NB4 (cell line): ENCODE data around the gene UBA52.

Experiments used
- DNase-seq: peaks from one replicate; pipeline ENCODE4 v3.0.0; 2010; ENCODE audit warnings: low read depth
- H3K4me3 ChIP-seq: one replicate; pipeline ENCODE4 v1.5.1; 2011; ENCODE audit warnings: mild to moderate bottlenecking, low read depth, low read length, moderate library complexity
- MYC ChIP-seq: IDR thresholded peaks from 2 replicates; pipeline ENCODE4 v1.6.1; 2011; ENCODE audit warnings: low read depth, low read length
- POLR2A ChIP-seq: IDR thresholded peaks from 2 replicates; pipeline ENCODE4 v1.6.1; 2011; ENCODE audit warnings: mild to moderate bottlenecking; ENCODE audit not compliant: insufficient read length; ENCODE audit errors: extremely low read depth
- TF ChIP-seq, protein P1 (sequence below): IDR thresholded peaks from one replicate; pipeline ENCODE4 v1.5.1; 2012; ENCODE audit warnings: low read depth, low read length
- TF ChIP-seq, protein P2 (sequence below): IDR thresholded peaks from 2 replicates; pipeline ENCODE4 v1.6.1; 2011; ENCODE audit warnings: low read depth, low read length

The UBA52 gene

DNA sequence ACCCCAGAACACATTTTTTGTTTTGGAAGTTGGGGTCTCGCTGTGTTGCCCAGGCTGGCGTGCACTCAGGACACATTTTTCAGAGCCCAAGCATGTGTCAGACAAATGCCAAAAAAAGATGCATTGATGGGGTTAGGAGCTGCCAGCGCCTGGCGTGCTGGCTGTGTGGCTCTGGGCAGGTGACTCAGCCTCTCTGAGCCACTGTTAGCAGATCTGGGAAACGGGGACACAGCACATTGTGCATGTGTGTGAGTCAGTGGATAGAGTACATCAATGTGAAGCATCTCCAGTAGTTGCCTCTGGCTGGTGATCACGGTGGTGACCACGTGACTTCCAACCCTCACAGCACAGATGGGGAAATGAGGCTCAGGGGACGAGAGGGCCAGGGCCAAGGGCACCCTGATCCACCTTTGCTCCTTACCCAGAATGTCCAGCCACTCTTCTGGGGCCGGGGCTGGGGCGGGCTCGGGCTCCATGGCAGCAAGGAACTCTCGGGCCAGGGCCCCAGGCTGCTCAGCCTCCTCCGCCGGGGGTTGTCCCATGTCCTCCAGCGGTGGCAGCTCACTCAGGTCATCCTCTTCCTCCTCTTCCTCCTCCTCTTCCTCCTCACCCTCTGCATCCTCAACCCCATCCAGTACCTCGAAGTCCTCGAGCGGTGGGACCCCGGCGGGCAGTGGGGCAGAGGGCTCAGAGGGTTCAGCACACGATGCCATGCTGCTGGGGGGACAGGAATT lies 30.2 kb upstream of the UBA52 start:
- H3K4me3 ChIP-seq, result no peak overlapping the region

DNA sequence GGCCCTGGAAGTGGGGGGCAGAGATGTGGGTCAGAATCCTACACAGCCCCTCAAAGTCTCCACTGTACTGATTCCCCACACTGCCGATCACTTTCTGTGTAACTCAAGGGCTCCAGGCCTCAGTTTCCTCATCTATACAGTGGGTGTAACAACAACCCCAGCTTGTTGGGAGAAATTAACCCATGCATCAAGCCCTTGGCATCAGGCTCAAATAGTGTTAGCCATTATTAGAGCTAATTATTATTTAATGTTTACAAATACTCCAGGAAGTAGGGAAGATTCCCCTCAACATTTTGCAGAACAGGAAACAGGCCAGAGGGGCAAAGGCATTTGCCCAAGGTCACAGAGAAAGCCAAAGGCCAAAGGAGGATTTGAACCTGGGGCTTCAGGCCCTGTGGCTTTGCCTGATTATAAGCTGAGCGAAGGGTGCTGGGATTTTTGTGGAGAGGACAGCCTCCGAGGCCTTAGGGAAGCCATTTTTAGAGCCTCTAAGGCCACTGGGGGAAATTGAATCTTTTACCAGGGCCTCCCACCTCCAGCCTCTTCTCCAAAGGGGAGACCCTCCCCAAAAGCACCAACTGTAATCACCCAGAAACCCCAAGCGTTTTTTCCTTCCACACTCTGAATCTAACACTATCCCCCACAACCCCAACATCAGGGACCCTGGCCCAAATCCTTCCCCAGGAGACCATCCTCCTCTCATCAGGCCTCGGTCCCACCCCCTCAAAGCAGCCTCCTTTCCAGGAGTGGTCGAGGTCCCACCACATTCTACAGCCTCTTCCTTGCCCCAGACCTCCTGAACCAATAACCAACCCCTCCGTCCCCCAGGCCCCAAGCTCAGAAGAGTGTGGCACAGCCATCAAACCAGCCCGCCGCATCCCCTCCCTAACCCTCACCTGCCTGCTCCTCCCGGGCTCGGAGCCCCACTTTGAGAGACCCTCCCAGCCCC lies 29.4 kb upstream of the UBA52 start:
- peak overlapping the region; percentile 48 for H3K4me3 ChIP-seq
- peak; percentile 23 for DNase-seq
- TF ChIP-seq MYC, result no peak
- TF ChIP-seq, protein P1, sequence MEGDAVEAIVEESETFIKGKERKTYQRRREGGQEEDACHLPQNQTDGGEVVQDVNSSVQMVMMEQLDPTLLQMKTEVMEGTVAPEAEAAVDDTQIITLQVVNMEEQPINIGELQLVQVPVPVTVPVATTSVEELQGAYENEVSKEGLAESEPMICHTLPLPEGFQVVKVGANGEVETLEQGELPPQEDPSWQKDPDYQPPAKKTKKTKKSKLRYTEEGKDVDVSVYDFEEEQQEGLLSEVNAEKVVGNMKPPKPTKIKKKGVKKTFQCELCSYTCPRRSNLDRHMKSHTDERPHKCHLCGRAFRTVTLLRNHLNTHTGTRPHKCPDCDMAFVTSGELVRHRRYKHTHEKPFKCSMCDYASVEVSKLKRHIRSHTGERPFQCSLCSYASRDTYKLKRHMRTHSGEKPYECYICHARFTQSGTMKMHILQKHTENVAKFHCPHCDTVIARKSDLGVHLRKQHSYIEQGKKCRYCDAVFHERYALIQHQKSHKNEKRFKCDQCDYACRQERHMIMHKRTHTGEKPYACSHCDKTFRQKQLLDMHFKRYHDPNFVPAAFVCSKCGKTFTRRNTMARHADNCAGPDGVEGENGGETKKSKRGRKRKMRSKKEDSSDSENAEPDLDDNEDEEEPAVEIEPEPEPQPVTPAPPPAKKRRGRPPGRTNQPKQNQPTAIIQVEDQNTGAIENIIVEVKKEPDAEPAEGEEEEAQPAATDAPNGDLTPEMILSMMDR, result no peak
- TF ChIP-seq, protein P2, sequence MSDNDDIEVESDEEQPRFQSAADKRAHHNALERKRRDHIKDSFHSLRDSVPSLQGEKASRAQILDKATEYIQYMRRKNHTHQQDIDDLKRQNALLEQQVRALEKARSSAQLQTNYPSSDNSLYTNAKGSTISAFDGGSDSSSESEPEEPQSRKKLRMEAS, result no peak
- no peak for TF ChIP-seq POLR2A

More for the DNA sequence above, 30.2 kb upstream of the UBA52 start:
- DNase-seq, result no peak
- TF ChIP-seq MYC (no peak), POLR2A (no peak)

- TF ChIP-seq, protein P1, result no peak
- TF ChIP-seq, protein P2, result no peak
- TF ChIP-seq MYC (no peak), POLR2A (no peak)
- H3K4me3 ChIP-seq, result peak within 1 kb of the TSS; percentile 59
- peak; percentile 90 for DNase-seq
Measured at GRCh38 chr19:18542941-18543813, 28.5 kb upstream of the UBA52 start, which contains the start of gene FKBP8. FKBP8 (minus strand) TSS chr19:18543573; CDS start chr19:18541970, 1,603 bp downstream.

- H3K4me3 ChIP-seq, result peak overlapping the region; percentile 59
- peak; percentile 84 for DNase-seq
- TF ChIP-seq POLR2A, result no peak
- TF ChIP-seq MYC, result no peak
- TF ChIP-seq, protein P1, result no peak
- TF ChIP-seq, protein P2, result no peak
Measured at GRCh38 chr19:18543814-18544475, 27.7 kb upstream of the UBA52 start.

DNA sequence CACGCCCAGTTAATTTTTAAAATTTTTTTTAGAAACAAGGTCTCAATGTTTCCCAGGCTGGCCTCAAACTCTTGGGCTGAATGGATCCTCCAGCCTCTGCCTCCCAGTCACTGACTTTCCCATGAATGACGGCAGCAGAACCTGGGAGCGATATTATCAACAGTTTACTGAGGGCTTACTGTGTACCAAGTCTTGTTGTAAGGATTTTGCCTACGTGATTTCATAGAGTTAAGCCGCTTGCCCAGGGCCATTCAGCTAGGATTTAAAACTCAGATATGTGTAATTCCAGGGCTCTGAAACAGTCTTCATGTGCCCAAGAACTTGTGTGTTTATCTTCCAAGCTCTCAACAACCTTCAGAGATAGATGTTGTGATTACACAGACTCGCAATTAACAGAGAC lies 20.0 kb upstream of the UBA52 start:
- DNase-seq, result no peak
- no peak overlapping the region for H3K4me3 ChIP-seq
- TF ChIP-seq MYC, result no peak
- TF ChIP-seq, protein P2, result no peak
- TF ChIP-seq, protein P1, result no peak
- TF ChIP-seq POLR2A, result no peak
